Kidney epithelial cell (primary cell): Measurements from ENCODE around the gene ORAI3. TPM values are rescaled to one million over a fixed set of nuclear protein-coding genes. Genes with fewer than 3 reads are reported as not detected.

ENCODE experiments used
- DNase-seq: peaks from one replicate; pipeline ENCODE4 v3.0.0-alpha.2; 2010; ENCODE audit warnings: low read depth
- H3K27me3 ChIP-seq: 2 replicates; pipeline ENCODE4 v1.6.0; 2011; ENCODE audit warnings: low read length; ENCODE audit not compliant: control insufficient read depth, insufficient read depth
- H3K36me3 ChIP-seq: 2 replicates; pipeline ENCODE4 v1.5.1; 2011; ENCODE audit warnings: low read length; ENCODE audit not compliant: control insufficient read depth, insufficient read depth
- H3K4me3 ChIP-seq: 2 replicates; pipeline ENCODE4 v1.5.1; 2011; ENCODE audit warnings: low read depth, mild to moderate bottlenecking, control low read depth, low read length
- CTCF ChIP-seq: IDR thresholded peaks from 2 replicates; pipeline ENCODE4 v1.5.1; 2011; ENCODE audit warnings: mild to moderate bottlenecking, moderate library complexity, low read length, control low read depth, inconsistent platforms; ENCODE audit not compliant: insufficient read depth, poor library complexity, severe bottlenecking
- total RNA-seq: library from RNA; depleted of rRNA; stranded (reverse); fragments of >200 nt; gene quantifications from 2 replicates; pipeline ENCODE4 v1.2.3, GENCODE V29; 2015

Gene ORAI3
- total RNA-seq, 1 donor from 2014 or later = 37.9 TPM

GRCh38 chr16:30953511-30954124 is 4.8 kb downstream of the ORAI3 start:
- no peak for DNase-seq
- H3K4me3 ChIP-seq = no peak overlapping the region
- peak; percentile 80 for TF ChIP-seq CTCF
- H3K27me3 ChIP-seq = no peaks in the 10 kb centered on the region
- peaks cover 1% of the 10 kb centered on the region for H3K36me3 ChIP-seq

GRCh38 chr16:30954993-30955392 is 6.1 kb downstream of the ORAI3 start:
- Histone ChIP-seq H3K4me3 (no peak overlapping the region), H3K27me3 (no peaks in the 10 kb centered on the region), H3K36me3 (peaks cover 1% of the 10 kb centered on the region)
- no peak for DNase-seq
- no peak for TF ChIP-seq CTCF

- Histone ChIP-seq H3K36me3 (peaks cover 1% of the 10 kb centered on the region), H3K27me3 (no peaks in the 10 kb centered on the region), H3K4me3 (peak overlapping the region; percentile 86)
- peak; percentile 64 for DNase-seq
- peak; percentile 41 for TF ChIP-seq CTCF
Measured at GRCh38 chr16:30956601-30957455, 8.0 kb downstream of the ORAI3 start.

- Histone ChIP-seq H3K27me3 (no peaks in the 10 kb centered on the region), H3K4me3 (peak within 1 kb of the TSS; percentile 86), H3K36me3 (peaks cover 1% of the 10 kb centered on the region)
- DNase-seq = peak; percentile 51
- TF ChIP-seq CTCF = no peak
Measured at GRCh38 chr16:30957456-30958174, 8.7 kb downstream of the ORAI3 start, which contains the start of gene SETD1A. SETD1A (plus strand) TSS chr16:30957754; CDS start chr16:30958732, 978 bp downstream.

- Histone ChIP-seq H3K36me3 (no peaks in the 10 kb centered on the region), H3K4me3 (peak overlapping the region; percentile 86), H3K27me3 (no peaks in the 10 kb centered on the region)
- DNase-seq = no peak
- TF ChIP-seq CTCF = no peak
Measured at GRCh38 chr16:30958175-30959079, 9.6 kb downstream of the ORAI3 start.
